ENCODE data around the gene RNASE13.

DNA sequence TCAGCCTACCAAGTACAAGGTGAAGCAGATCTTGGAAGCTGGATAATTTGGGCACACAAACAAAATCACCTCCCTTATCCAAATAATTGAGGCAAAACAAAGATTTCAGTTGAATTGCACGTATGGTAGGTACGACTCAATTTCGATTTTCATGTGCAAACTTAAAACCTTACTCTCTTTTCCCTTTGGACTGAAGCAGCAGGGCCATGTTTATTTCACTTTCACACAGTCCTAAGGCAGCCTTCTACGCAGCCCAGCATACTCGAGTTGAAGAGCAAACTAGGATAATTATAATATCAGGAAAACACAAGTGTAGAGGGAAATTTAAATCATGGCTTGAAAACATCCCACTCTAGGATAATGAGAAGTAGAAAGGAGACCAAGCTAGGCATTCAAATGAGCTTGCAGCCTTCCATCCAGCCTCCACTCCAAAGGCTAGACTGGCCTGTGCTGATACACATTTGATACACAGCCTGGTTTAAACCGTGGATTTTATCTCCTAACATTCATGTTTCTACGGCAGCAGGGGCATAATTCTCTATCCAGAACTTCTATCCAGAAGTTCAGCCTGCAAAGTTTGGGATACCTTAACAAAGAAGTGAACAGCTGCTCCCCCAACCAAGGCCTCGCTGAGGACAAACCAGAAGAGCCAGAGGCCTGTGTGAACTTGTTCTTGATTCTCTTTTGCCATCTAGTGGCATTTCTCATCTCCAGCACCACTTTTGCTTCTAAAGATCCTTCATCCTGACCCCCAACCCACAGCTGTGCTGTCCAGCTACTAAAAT lies 5.2 kb upstream of the RNASE13 start:
- TF ChIP-seq POLR2A (IDR thresholded peaks at IDR 0.05) (no peak), EP300 (IDR thresholded peaks at IDR 0.05) (peak in 1 of 2 donors; percentile 36)
- TF ChIP-seq, protein P1, sequence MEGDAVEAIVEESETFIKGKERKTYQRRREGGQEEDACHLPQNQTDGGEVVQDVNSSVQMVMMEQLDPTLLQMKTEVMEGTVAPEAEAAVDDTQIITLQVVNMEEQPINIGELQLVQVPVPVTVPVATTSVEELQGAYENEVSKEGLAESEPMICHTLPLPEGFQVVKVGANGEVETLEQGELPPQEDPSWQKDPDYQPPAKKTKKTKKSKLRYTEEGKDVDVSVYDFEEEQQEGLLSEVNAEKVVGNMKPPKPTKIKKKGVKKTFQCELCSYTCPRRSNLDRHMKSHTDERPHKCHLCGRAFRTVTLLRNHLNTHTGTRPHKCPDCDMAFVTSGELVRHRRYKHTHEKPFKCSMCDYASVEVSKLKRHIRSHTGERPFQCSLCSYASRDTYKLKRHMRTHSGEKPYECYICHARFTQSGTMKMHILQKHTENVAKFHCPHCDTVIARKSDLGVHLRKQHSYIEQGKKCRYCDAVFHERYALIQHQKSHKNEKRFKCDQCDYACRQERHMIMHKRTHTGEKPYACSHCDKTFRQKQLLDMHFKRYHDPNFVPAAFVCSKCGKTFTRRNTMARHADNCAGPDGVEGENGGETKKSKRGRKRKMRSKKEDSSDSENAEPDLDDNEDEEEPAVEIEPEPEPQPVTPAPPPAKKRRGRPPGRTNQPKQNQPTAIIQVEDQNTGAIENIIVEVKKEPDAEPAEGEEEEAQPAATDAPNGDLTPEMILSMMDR (IDR thresholded peaks at IDR 0.05), result peak; percentile 56 to 88 (median 71)
